ENCODE results near the gene RBFOX1. TPM values are rescaled to one million over a fixed set of nuclear protein-coding genes. Genes with fewer than 3 reads are reported as not detected.

Gene RBFOX1
- total RNA-seq, 1 donor: not detected

DNA sequence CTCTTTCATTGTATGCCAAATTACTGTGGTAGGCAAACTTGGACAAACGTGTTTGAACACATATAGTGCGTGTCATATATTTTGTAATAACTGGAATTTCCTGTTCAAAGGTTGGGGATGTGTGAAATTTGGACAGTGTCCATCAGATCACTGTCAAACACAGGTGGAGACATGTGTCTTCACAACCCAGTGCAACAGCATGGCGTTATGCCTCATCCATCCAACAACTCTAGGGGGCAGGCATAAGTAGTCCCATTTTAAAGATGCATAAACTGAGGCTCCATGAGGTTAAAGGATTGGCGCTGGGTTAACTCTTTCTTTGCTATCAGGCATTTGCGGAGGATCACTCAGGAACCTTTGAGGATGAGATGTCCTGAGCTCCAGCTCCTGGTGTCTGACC is 103.7 kb downstream of the RBFOX1 start:
- DNase-seq (ENCODE audit: low read depth): no peak
- TF ChIP-seq, protein P1, sequence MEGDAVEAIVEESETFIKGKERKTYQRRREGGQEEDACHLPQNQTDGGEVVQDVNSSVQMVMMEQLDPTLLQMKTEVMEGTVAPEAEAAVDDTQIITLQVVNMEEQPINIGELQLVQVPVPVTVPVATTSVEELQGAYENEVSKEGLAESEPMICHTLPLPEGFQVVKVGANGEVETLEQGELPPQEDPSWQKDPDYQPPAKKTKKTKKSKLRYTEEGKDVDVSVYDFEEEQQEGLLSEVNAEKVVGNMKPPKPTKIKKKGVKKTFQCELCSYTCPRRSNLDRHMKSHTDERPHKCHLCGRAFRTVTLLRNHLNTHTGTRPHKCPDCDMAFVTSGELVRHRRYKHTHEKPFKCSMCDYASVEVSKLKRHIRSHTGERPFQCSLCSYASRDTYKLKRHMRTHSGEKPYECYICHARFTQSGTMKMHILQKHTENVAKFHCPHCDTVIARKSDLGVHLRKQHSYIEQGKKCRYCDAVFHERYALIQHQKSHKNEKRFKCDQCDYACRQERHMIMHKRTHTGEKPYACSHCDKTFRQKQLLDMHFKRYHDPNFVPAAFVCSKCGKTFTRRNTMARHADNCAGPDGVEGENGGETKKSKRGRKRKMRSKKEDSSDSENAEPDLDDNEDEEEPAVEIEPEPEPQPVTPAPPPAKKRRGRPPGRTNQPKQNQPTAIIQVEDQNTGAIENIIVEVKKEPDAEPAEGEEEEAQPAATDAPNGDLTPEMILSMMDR (IDR thresholded peaks at IDR 0.05; ENCODE audit: insufficient read depth, low read length): no peak
- H3K4me3 ChIP-seq (ENCODE audit: low read depth, low read length): no peak overlapping the region

DNA sequence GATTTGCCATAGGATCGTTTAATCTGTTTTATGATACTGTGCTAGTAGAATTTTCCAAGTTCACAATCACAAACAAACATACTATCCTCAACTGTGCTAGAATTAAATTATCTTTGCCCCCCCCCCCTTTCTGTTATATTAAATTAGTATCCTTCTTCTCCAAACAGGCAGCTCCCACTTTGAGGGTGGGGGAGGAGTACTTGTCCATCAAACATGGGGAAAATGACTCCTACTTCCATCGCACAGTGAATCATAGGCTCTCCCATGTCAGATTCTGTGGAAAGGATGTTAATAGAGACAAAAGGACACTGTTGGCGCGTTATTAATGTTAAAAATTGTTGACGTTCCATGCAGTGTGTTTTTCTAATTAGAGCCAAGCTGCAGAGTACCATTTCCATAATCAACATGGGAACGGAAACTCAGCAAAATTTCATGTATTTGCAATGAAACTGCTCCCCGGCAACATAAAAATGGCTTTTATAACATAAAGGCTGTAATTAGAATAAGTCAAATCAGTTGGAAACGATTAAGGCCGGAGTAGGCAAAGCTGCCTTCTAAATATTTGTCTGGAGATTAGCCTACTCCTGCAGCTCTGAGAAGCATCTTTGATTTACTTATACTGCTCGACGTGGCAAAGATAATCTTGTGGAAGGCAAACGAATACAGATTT is 104.6 kb downstream of the RBFOX1 start:
- no peak for DNase-seq (ENCODE audit: low read depth)
- TF ChIP-seq, protein P1 (IDR thresholded peaks at IDR 0.05; ENCODE audit: insufficient read depth, low read length): no peak
- no peak overlapping the region for H3K4me3 ChIP-seq (ENCODE audit: low read depth, low read length)

DNA sequence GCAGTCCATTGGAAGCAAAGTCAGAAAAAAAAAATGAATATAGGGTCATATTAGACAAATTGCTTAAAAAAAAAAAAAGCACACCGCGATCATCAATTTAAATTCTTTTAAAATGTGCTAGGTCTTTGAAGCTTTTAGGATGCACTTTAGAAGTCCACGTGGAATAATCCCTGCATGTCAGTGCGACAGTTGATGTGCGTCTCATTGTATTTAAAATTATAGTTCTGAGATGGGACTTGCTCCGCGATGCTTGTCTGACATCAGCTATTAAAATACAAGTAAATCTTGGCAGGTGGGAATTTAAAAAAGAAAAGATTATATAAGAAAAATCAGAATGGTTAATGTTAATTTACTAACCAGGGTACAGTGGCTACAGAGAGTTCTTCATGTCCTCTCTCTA is 105.2 kb downstream of the RBFOX1 start:
- no peak for DNase-seq (ENCODE audit: low read depth)
- TF ChIP-seq, protein P1 (IDR thresholded peaks at IDR 0.05; ENCODE audit: insufficient read depth, low read length): no peak
- H3K4me3 ChIP-seq (ENCODE audit: low read depth, low read length): no peak overlapping the region

DNA sequence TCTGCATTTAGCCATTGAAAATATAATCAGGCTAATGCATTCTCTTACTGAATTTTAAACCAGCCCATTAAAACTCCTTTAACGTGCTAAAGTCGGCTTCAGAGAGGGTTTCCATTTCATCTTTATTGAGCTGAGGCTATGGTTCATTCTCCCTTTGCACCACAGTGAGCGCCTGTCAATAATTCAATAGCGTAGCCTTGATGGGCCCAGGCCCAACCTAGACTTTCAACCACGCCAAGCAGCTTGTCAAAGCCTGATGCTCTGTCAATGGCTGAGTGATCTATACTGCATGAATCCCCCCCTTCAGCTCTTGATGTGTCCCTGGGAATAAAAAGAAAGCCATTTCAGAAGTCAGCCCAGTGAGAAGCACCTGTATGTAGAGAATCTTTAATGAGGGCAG is 106.0 kb downstream of the RBFOX1 start:
- no peak for DNase-seq (ENCODE audit: low read depth)
- no peak overlapping the region for H3K4me3 ChIP-seq (ENCODE audit: low read depth, low read length)
- TF ChIP-seq, protein P1 (IDR thresholded peaks at IDR 0.05; ENCODE audit: insufficient read depth, low read length): no peak

DNA sequence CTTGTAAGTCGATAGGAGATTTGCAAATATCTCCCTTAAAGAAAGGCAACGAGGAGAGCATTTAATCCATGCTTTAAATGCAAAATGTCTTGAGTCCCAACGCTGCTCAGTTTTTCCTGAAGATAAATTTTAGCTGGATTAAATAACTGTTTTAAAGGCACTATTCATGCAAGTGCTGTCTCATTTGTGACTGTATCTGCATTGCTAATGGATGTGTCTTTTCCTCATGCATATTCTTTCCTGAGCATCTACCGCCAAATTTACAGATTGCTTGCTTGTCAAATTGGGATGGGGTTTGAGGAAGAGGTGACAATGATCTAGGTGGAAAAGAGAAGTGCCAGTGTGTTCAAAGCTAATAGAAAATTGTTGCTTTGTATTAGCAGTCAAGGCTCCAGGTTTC is 106.9 kb downstream of the RBFOX1 start:
- no peak overlapping the region for H3K4me3 ChIP-seq (ENCODE audit: low read depth, low read length)
- TF ChIP-seq, protein P1 (IDR thresholded peaks at IDR 0.05; ENCODE audit: insufficient read depth, low read length): no peak
- no peak for DNase-seq (ENCODE audit: low read depth)

DNA sequence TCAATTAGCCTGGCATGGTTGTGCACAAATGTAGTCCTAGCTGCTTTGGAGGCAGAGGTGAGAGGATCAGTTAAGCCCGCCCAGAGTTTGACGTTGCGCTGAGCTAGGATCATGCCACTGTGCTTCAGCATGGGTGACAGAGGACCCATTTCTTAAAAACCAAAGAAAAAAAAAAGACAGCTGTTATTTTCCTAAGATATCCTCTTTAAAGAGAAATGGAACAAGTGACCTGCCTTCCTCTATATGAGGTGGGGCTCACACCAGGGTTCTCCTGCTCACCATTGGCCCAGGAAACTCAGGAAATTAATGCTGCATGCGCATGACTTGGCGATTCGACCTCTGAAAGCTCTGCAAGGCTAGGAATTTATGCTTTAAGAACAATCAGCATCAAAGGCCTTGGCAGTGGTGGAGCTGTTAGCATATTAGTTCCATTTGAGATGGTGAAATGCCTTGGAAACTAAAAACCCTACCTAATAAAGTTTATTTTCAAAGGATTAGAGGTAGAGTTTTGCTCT is 108.3 kb downstream of the RBFOX1 start:
- TF ChIP-seq, protein P1 (IDR thresholded peaks at IDR 0.05; ENCODE audit: insufficient read depth, low read length): no peak
- DNase-seq (ENCODE audit: low read depth): no peak
- H3K4me3 ChIP-seq (ENCODE audit: low read depth, low read length): no peak overlapping the region

DNA sequence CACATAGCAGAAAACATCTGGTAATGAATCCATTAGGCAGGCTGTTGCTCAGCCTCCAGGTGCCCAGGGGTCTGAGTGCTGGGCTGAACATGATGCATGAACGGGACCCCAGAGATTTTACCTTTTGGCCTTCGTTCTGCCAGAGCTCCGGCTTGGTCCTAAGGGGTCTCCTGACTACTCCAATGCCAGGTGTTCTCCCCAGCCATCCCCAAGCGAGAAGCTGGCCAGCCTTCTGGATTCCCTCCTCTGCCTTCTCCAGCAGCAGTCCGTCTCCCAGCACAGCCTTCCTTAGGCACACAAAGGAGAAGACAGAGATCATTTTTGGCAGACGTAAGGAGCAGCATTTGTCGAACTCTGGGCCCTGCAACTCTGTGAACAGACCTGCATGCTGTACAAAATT is 109.4 kb downstream of the RBFOX1 start:
- no peak overlapping the region for H3K4me3 ChIP-seq (ENCODE audit: low read depth, low read length)
- no peak for DNase-seq (ENCODE audit: low read depth)
- TF ChIP-seq, protein P1 (IDR thresholded peaks at IDR 0.05; ENCODE audit: insufficient read depth, low read length): no peak

All from fibroblast of the aortic adventitia (primary cell).